Measurements from ENCODE around the gene PIBF1. TPM values are rescaled to one million over a fixed set of nuclear protein-coding genes. Genes with fewer than 3 reads are reported as not detected.

PIBF1 gene
- total RNA-seq, 1 donor from 2014 or later, result 32.5 TPM

GRCh38 chr13:73011751-73012150 lies 229.8 kb downstream of the PIBF1 start:
- Mint-ChIP-seq H3K4me1 (ENCODE audit: unreplicated experiment) (no peaks in the 10 kb centered on the region), H3K4me3 (no peak overlapping the region), H3K27me3 (no peaks in the 10 kb centered on the region), H3K9me3 (no peaks in the 10 kb centered on the region), H3K36me3 (peaks cover 25% of the 10 kb centered on the region), H3K27ac (no peak overlapping the region)
- DNase-seq (ENCODE audit: extremely low spot score, unreplicated experiment), result no peak
- no peak for TF ChIP-seq CTCF (conservative IDR thresholded peaks at IDR 0.05)

DNA sequence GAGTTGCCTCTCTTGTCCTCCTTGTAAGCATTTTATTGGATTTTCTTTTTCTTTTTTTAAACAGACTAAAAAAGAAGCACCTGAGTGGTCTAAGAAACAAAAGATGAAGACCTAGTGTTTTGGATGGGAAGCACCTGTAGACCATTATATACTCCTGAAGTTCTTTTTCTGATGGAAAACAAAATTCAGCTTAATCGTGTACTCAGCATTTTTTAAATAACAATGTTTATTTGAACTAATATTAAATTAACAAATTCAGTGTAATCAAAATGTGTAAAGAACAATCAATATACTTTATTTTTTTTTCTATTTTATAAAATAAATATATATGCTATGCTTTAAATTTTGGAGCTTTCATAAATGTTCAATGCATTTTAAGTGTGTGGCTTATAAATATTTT lies 233.9 kb downstream of the PIBF1 start:
- Mint-ChIP-seq H3K4me1 (ENCODE audit: unreplicated experiment) (no peaks in the 10 kb centered on the region), H3K4me3 (no peak overlapping the region)
- TF ChIP-seq CTCF (conservative IDR thresholded peaks at IDR 0.05), result no peak

DNA sequence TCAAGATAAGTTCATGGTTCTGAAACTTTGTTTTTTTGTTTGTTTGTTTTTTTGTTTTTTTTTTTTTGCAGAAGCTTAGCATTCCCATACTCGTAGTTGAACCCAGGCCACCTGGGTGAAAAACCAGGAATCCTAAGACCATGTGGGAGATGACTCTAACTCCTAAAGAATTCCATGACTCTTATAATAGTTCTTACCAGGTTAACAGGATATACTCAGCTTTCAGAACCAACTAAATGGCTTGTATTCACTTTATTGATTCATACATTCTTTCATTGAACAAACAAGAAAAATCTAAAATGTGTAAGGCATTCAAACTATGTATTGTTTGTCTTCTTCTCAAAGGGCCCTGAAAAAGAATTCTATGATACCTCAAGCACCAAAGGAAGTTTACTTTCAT lies 236.4 kb downstream of the PIBF1 start:
- Mint-ChIP-seq H3K27me3 (no peaks in the 10 kb centered on the region), H3K9me3 (no peaks in the 10 kb centered on the region), H3K4me3 (no peak overlapping the region), H3K36me3 (peaks cover 32% of the 10 kb centered on the region), H3K4me1 (ENCODE audit: unreplicated experiment) (no peaks in the 10 kb centered on the region), H3K27ac (no peak overlapping the region)
- TF ChIP-seq CTCF (conservative IDR thresholded peaks at IDR 0.05), result no peak
- DNase-seq (ENCODE audit: extremely low spot score, unreplicated experiment), result no peak

More for the DNA sequence above, 233.9 kb downstream of the PIBF1 start:
- Mint-ChIP-seq H3K36me3 (peaks cover 38% of the 10 kb centered on the region), H3K9me3 (no peaks in the 10 kb centered on the region), H3K27me3 (no peaks in the 10 kb centered on the region), H3K27ac (no peak overlapping the region)
- DNase-seq (ENCODE audit: extremely low spot score, unreplicated experiment), result no peak

GRCh38 chr13:73025217-73026012 lies 243.5 kb downstream of the PIBF1 start:
- Mint-ChIP-seq H3K4me3 (no peak overlapping the region), H3K27me3 (no peaks in the 10 kb centered on the region), H3K36me3 (peaks cover 4% of the 10 kb centered on the region), H3K27ac (peak overlapping the region; percentile 45), H3K4me1 (ENCODE audit: unreplicated experiment) (no peaks in the 10 kb centered on the region), H3K9me3 (no peaks in the 10 kb centered on the region)
- TF ChIP-seq CTCF (conservative IDR thresholded peaks at IDR 0.05), result no peak
- DNase-seq (ENCODE audit: extremely low spot score, unreplicated experiment), result no peak

DNA sequence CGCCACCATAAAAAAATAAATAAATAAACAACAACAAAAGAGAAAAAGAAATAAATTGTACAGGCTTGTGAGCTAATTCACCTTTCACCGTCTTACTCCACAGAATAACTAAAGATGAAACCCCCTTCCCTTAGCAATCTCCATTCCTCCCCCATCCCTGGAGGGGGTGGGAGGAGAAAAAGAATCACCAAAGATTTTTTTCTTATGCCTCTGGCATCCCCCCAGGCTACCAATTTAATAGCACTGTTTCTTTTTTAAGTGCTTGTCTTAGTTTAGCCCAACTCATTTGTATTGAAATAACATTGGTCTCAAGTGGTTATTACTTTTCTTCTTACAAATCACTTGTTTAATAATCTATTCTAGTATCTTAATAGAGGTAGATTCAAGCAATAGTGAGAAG lies 253.0 kb downstream of the PIBF1 start:
- no peaks in the 10 kb centered on the region for H3K36me3 Mint-ChIP-seq
- H3K27me3 Mint-ChIP-seq, result no peaks in the 10 kb centered on the region
- no peak overlapping the region for H3K4me3 Mint-ChIP-seq
- H3K4me1 Mint-ChIP-seq (ENCODE audit: unreplicated experiment), result peaks cover 4% of the 10 kb centered on the region
- TF ChIP-seq CTCF (conservative IDR thresholded peaks at IDR 0.05), result no peak
- no peak overlapping the region for H3K27ac Mint-ChIP-seq
- H3K9me3 Mint-ChIP-seq, result peaks cover 4% of the 10 kb centered on the region
- no peak for DNase-seq (ENCODE audit: extremely low spot score, unreplicated experiment)

Measured in type B pancreatic cell (in vitro differentiated cells).